A549 (cell line): Measurements from ENCODE around the gene CHST15. TPM values are rescaled to one million over a fixed set of nuclear protein-coding genes. Genes with fewer than 3 reads are reported as not detected.

Source experiments
- ATAC-seq, 2 experiments: fragments of 200-7000 bp in 1 of 2; fragments of >200 bp in 1 of 2; cut with Nextera tagmentation in 1 of 2; cut with Tn5 transposase in 1 of 2; 3 replicates each; pipeline versions ENCODE4 v1.8.0 to v1.9.1; 2018 to 2020; ENCODE audit warnings: mild to moderate bottlenecking in 1 of 2, moderate library complexity in 1 of 2
- CTCF ChIA-PET: fragments of 300-600 bp; sonication (Branson Sonifier 250); formaldehyde crosslinking; extraction: SDS; loops from one replicate; lab custom pipeline; 2021; ENCODE audit warnings: antibody characterized with exemption, inconsistent platforms; lab: Yijun Ruan, JAX
- POLR2A ChIA-PET: fragments of 350-600 bp; formaldehyde crosslinking; extraction: SDS; loops from one replicate; lab custom pipeline; 2021; ENCODE audit warnings: antibody characterized with exemption, inconsistent platforms; lab: Yijun Ruan, JAX
- DNase-seq, 2 experiments: peaks; one replicate each; pipeline versions ENCODE4 v3.0.0 to v3.0.0-alpha.2; 2011 to 2016; ENCODE audit warnings: low read depth in 1 of 2, low spot score in 1 of 2
- FAIRE-seq: peaks from 2 replicates; lab custom pipeline; 2011; peaks lifted over from hg19 to GRCh38; lab: Jason Lieb, UNC
- H3K27ac ChIP-seq, 2 experiments: fragments of >200 bp; sonication (Bioruptor Twin); formaldehyde crosslinking; 3 replicates each; pipeline ENCODE4 v1.5.1; 2016 to 2017
- H3K4me1 ChIP-seq: fragments of >200 bp; sonication (Bioruptor Twin); formaldehyde crosslinking; 3 replicates; pipeline ENCODE4 v1.6.1; 2016
- H3K4me2 ChIP-seq: fragments of >200 bp; sonication (Bioruptor Twin); formaldehyde crosslinking; 3 replicates; pipeline ENCODE4 v1.6.1; 2016
- H3K4me3 ChIP-seq: fragments of >200 bp; sonication (Bioruptor Twin); formaldehyde crosslinking; 3 replicates; pipeline ENCODE4 v1.5.1; 2016
- H3K9me3 ChIP-seq: fragments of >200 bp; sonication (Bioruptor Twin); formaldehyde crosslinking; 3 replicates; pipeline ENCODE4 v1.6.1; 2016
- CBX2 ChIP-seq: fragments of 200-600 bp; sonication (generic); IDR thresholded peaks from 2 replicates; pipeline ENCODE4 v1.6.1; 2016; ENCODE audit warnings: low read depth, mild to moderate bottlenecking, borderline replicate concordance
- CBX8 ChIP-seq: fragments of 200-600 bp; sonication (generic); IDR thresholded peaks from 2 replicates; pipeline ENCODE4 v1.6.1; 2016
- EHMT2 ChIP-seq: fragments of 200-600 bp; sonication (generic); IDR thresholded peaks from 2 replicates; pipeline ENCODE4 v1.6.1; 2016; ENCODE audit warnings: antibody characterized with exemption, low read depth, mild to moderate bottlenecking, moderate library complexity
- FOSB ChIP-seq: fragments of 250-450 bp; sonication (Bioruptor Pico); IDR thresholded peaks from 2 replicates; pipeline ENCODE4 v1.5.0; 2020; ENCODE audit warnings: mild to moderate bottlenecking, moderate library complexity
- FOSL2 ChIP-seq, 2 experiments: fragments of 450-650 bp in 1 of 2; fragments of >200 bp in 1 of 2; sonication (Bioruptor Twin) in 1 of 2; formaldehyde crosslinking; IDR thresholded peaks; 2 replicates each; pipeline versions ENCODE4 v1.5.0 to v1.6.1; 2016 to 2020; ENCODE audit warnings: mild to moderate bottlenecking in 1 of 2, moderate library complexity in 1 of 2
- FOXS1 ChIP-seq: fragments of 250-450 bp; sonication (Bioruptor Pico); IDR thresholded peaks from 2 replicates; pipeline ENCODE4 v1.5.0; 2020; ENCODE audit warnings: mild to moderate bottlenecking, moderate library complexity
- HDAC2 ChIP-seq: fragments of 200-600 bp; sonication (generic); IDR thresholded peaks from 2 replicates; pipeline ENCODE4 v1.6.1; 2016
- HEYL ChIP-seq: fragments of 250-450 bp; sonication (Bioruptor Pico); IDR thresholded peaks from 2 replicates; pipeline ENCODE4 v1.8.0; 2021; ENCODE audit warnings: mild to moderate bottlenecking, moderate library complexity
- HOXA7 ChIP-seq: fragments of 250-450 bp; sonication (Bioruptor Pico); IDR thresholded peaks from 2 replicates; pipeline ENCODE4 v1.5.0; 2020; ENCODE audit warnings: mild to moderate bottlenecking, moderate library complexity
- HOXB13 ChIP-seq: fragments of 250-450 bp; sonication (Bioruptor Pico); IDR thresholded peaks from 2 replicates; pipeline ENCODE4 v1.5.0; 2020; ENCODE audit warnings: low read depth, mild to moderate bottlenecking, moderate library complexity
- HOXB5 ChIP-seq: fragments of 250-450 bp; sonication (Bioruptor Pico); IDR thresholded peaks from 2 replicates; pipeline ENCODE4 v1.5.0; 2020; ENCODE audit warnings: mild to moderate bottlenecking, moderate library complexity
- KDM1A ChIP-seq: fragments of 200-600 bp; sonication (generic); IDR thresholded peaks from 2 replicates; pipeline ENCODE4 v1.6.1; 2016; ENCODE audit warnings: low read depth, mild to moderate bottlenecking
- MAFK ChIP-seq: fragments of 450-650 bp; IDR thresholded peaks from 2 replicates; pipeline ENCODE4 v1.6.1; 2014; ENCODE audit not compliant: partially characterized antibody
- MAZ ChIP-seq: fragments of 150-350 bp; IDR thresholded peaks from 2 replicates; pipeline ENCODE4 v1.6.1; 2014; ENCODE audit warnings: antibody characterized with exemption, low read depth, low read length, borderline replicate concordance
- NFE2L2 ChIP-seq: fragments of 150-350 bp; conservative IDR thresholded peaks from 2 replicates; pipeline ENCODE4 v1.6.1; 2014; ENCODE audit warnings: low read length
- POLR2AphosphoS2 ChIP-seq: conservative IDR thresholded peaks from 2 replicates; pipeline ENCODE4 v1.6.1; 2012; ENCODE audit warnings: low read length, improper control_type of control experiment, inconsistent platforms
- RARB ChIP-seq: fragments of 250-450 bp; sonication (Bioruptor Pico); IDR thresholded peaks from 2 replicates; pipeline ENCODE4 v1.8.0; 2021; ENCODE audit warnings: mild to moderate bottlenecking, moderate library complexity
- RCOR1 ChIP-seq: fragments of 150-350 bp; IDR thresholded peaks from 2 replicates; pipeline ENCODE4 v1.6.1; 2014; ENCODE audit warnings: antibody characterized with exemption, low read length, low read depth
- RFX5 ChIP-seq: fragments of 450-650 bp; IDR thresholded peaks from 2 replicates; pipeline ENCODE4 v1.7.1; 2014; ENCODE audit warnings: antibody characterized with exemption, mild to moderate bottlenecking, moderate library complexity
- SREBF2 ChIP-seq: fragments of 450-650 bp; IDR thresholded peaks from 2 replicates; pipeline ENCODE4 v1.6.1; 2014; ENCODE audit warnings: mild to moderate bottlenecking, moderate library complexity
- TFCP2L1 ChIP-seq: fragments of 250-450 bp; sonication (Bioruptor Pico); IDR thresholded peaks from 2 replicates; pipeline ENCODE4 v1.5.0; 2021; ENCODE audit warnings: mild to moderate bottlenecking
- ZC3H11A ChIP-seq: fragments of 450-650 bp; IDR thresholded peaks from 2 replicates; pipeline ENCODE4 v1.6.1; 2014; ENCODE audit warnings: antibody characterized with exemption, mild to moderate bottlenecking
- ZFP36 ChIP-seq: fragments of 450-650 bp; IDR thresholded peaks from 2 replicates; pipeline ENCODE4 v1.6.1; 2014; ENCODE audit warnings: borderline replicate concordance; ENCODE audit not compliant: partially characterized antibody
- ZNF302 ChIP-seq: fragments of 250-450 bp; sonication (Bioruptor Pico); IDR thresholded peaks from 2 replicates; pipeline ENCODE4 v1.9.0; 2021; ENCODE audit warnings: inconsistent platforms, mild to moderate bottlenecking, moderate library complexity
- WGBS: methylation state at CpG from one replicate; pipeline ENCODE4 v1.1.6; 2017; ENCODE audit errors: missing lambda C conversion rate; 5-methylcytosine and 5-hydroxymethylcytosine counted together
- polyA plus RNA-seq, 4 experiments: library from polyadenylated mRNA; depleted of rRNA in 3 of 4; stranded (reverse); fragments of >200 nt; fragmentation: RNase III in 1 of 4; extraction: RNeasy Plus Mini Kit Qiagen cat#74134 plus additional on column Dnase treatment in 1 of 4; gene quantifications; 2 replicates in 3 of 4; 3 replicates in 1 of 4; pipeline ENCODE4 v1.2.3, GENCODE V29; 2011 to 2017
- TF ChIP-seq, protein P1 (sequence below): IDR thresholded peaks from 2 replicates; pipeline ENCODE4 v1.6.1; 2012
- TF ChIP-seq, protein P2 (sequence below): fragments of 150-350 bp; IDR thresholded peaks from 2 replicates; pipeline ENCODE4 v1.6.1; 2014; ENCODE audit warnings: low read depth, mild to moderate bottlenecking, low read length
- TF ChIP-seq, protein P3 (sequence below): fragments of >200 bp; sonication (Bioruptor Twin); formaldehyde crosslinking; IDR thresholded peaks from 3 replicates; pipeline ENCODE4 v1.5.1; 2016

CHST15 gene
- polyA plus RNA-seq, 2 of the 4 experiments (the other 2 are of a cell fraction): 5.1 to 10.3 TPM

DNA sequence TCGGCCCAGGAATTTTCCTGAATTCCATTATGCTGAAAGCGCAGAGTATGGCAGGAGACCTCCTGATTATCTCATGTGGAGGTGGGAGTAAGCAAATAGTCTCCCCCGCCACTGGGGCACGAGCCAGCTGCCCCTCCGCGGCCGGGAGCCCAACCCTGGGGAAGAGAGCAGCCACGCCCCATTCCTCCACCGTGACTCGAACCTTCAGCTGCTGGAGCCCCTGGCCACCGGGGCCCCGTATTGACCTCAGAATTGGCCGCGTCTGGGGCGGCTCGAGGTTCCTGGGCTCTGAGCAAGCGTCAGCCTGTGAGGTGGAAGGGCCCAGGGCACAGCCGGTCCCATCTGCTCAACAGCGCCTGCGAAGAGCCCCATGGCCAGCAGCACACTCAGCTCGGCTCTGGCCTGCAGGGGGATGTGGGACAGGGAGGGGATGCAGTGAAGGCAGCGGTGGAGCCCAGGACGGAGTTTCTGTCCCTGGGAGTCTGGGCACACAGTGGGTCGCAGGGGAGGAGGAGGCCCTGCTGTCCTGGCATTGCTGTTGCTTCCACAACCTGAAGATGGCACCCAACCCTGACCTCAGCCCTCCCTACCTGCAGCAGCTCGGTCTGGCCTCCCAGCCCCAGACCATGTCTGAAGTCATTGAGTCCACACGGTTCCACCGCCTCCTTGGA is 97.8 kb downstream of the CHST15 start (continued):
- TF ChIP-seq FOXS1 (CRISPR knock-in tag) (no peak), HOXB13 (CRISPR knock-in tag) (no peak), CBX2 (no peak), RARB (CRISPR knock-in tag) (no peak), SREBF2 (no peak), HOXA7 (CRISPR knock-in tag) (no peak), POLR2AphosphoS2 (no peak), FOSL2 (IDR thresholded peaks at IDR 0.05) (no peak), FOSL2 (CRISPR knock-in tag; IDR thresholded peaks at IDR 0.05) (peak; percentile 46; the same call in 1 of the 2 replicates), EHMT2 (no peak), RFX5 (no peak), HEYL (CRISPR knock-in tag) (no peak), TFCP2L1 (CRISPR knock-in tag) (no peak), FOSB (no peak), ZNF302 (CRISPR knock-in tag) (no peak), MAZ (no peak), HDAC2 (no peak), RCOR1 (no peak), CBX8 (no peak), ZC3H11A (no peak), NFE2L2 (no peak), HOXB5 (CRISPR knock-in tag) (no peak), KDM1A (no peak), MAFK (no peak), ZFP36 (no peak)
- TF ChIP-seq, protein P1, sequence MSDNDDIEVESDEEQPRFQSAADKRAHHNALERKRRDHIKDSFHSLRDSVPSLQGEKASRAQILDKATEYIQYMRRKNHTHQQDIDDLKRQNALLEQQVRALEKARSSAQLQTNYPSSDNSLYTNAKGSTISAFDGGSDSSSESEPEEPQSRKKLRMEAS: 0 out of 2 replicates have a peak, but pooled peaks have one; percentile 23
- TF ChIP-seq, protein P2, sequence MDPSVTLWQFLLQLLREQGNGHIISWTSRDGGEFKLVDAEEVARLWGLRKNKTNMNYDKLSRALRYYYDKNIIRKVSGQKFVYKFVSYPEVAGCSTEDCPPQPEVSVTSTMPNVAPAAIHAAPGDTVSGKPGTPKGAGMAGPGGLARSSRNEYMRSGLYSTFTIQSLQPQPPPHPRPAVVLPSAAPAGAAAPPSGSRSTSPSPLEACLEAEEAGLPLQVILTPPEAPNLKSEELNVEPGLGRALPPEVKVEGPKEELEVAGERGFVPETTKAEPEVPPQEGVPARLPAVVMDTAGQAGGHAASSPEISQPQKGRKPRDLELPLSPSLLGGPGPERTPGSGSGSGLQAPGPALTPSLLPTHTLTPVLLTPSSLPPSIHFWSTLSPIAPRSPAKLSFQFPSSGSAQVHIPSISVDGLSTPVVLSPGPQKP: no peak
- TF ChIP-seq, protein P3, sequence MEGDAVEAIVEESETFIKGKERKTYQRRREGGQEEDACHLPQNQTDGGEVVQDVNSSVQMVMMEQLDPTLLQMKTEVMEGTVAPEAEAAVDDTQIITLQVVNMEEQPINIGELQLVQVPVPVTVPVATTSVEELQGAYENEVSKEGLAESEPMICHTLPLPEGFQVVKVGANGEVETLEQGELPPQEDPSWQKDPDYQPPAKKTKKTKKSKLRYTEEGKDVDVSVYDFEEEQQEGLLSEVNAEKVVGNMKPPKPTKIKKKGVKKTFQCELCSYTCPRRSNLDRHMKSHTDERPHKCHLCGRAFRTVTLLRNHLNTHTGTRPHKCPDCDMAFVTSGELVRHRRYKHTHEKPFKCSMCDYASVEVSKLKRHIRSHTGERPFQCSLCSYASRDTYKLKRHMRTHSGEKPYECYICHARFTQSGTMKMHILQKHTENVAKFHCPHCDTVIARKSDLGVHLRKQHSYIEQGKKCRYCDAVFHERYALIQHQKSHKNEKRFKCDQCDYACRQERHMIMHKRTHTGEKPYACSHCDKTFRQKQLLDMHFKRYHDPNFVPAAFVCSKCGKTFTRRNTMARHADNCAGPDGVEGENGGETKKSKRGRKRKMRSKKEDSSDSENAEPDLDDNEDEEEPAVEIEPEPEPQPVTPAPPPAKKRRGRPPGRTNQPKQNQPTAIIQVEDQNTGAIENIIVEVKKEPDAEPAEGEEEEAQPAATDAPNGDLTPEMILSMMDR: peak; percentile 62

DNA sequence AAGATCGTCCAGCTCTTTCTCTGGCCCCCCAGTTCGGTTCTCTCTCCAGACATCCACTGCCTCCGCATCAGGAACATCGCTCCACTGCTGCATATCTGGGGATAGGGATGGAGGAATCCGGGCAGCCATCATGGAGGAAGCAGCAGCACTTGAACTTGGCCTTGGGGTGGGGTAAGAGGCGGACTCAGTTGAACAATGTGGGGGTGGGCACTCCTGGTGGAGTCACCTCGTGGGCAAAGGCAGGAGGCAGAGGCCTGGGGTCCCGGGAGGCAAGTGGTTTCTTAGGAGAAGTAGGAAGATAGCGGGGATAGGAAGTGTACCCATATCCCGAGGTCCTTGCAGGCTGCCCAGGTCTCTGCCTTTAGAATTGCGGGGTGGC is 98.3 kb downstream of the CHST15 start:
- WGBS: under 1% methylated on average over 11 of the region's 11 CpGs
- H3K4me3 ChIP-seq: peak overlapping the region; percentile 57
- peak overlapping the region; percentile 68 to 87 for H3K27ac ChIP-seq
- ATAC-seq (peak; percentile 40 to 63), DNase-seq (peak; percentile 38 to 50), FAIRE-seq (no peak)
- POLR2A ChIA-PET: interaction anchor here (0.8 to 2.5 kb wide), 10 partner anchors 69 to 748 kb away, joined by 3 to 21 read pairs (median 3); partner anchors contain the start of genes CHST15 and LHPP
- H3K4me2 ChIP-seq: peak overlapping the region; percentile 89
- peaks cover 2% of the 10 kb centered on the region; the same call in 1 of the 3 replicates for H3K9me3 ChIP-seq
- peaks cover 27% of the 10 kb centered on the region for H3K4me1 ChIP-seq
- TF ChIP-seq HOXA7 (CRISPR knock-in tag) (no peak), ZFP36 (peak; percentile 99), RFX5 (no peak)
- CTCF ChIA-PET: interaction anchor here (0.6 to 14.1 kb wide), 100 partner anchors 9 to 752 kb away, joined by 3 to 581 read pairs (median 5); partner anchors contain the start of genes CHST15, LHPP and OAT
